Activated CD4-positive, alpha-beta T cell treated with anti-CD3 and anti-CD28 coated beads for 4 hours (primary cell): ENCODE measurements around the gene PPP2R3A.
"Not testable (repeated sequence)": the region's sequence is repeated elsewhere in the genome, so short reads cannot be mapped to it uniquely, and the experiment has no call there.

Experiments
- DNase-seq, 2 donors: peaks; one replicate each; pipeline ENCODE4 v3.0.0-alpha.2; 2020

PPP2R3A gene

GRCh38 chr3:136114421-136114820 is 148.9 kb downstream of the PPP2R3A start:
- DNase-seq = no peak

- not testable (repeated sequence) for DNase-seq
These were observed 153.8 kb downstream of the PPP2R3A start for GRCh38 chr3:136119332-136119731.

DNA sequence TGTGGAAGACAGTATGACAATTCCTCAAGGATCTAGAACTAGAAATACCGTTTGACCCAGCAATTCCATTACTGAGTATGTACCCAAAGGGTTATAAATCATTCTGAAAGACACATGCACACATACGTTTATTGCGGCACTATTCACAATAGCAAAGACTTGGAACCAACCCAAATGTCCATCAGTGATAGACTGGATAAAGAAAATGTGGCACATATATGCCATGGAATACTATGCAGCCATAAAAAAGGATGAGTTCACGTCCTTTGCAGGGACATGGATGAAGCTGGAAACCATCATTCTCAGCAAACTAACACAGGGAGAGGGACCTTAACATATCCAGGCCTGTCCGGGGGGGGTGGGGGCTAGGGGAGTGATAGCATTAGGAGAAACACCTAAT is 154.3 kb downstream of the PPP2R3A start:
- DNase-seq = not testable (repeated sequence)

DNA sequence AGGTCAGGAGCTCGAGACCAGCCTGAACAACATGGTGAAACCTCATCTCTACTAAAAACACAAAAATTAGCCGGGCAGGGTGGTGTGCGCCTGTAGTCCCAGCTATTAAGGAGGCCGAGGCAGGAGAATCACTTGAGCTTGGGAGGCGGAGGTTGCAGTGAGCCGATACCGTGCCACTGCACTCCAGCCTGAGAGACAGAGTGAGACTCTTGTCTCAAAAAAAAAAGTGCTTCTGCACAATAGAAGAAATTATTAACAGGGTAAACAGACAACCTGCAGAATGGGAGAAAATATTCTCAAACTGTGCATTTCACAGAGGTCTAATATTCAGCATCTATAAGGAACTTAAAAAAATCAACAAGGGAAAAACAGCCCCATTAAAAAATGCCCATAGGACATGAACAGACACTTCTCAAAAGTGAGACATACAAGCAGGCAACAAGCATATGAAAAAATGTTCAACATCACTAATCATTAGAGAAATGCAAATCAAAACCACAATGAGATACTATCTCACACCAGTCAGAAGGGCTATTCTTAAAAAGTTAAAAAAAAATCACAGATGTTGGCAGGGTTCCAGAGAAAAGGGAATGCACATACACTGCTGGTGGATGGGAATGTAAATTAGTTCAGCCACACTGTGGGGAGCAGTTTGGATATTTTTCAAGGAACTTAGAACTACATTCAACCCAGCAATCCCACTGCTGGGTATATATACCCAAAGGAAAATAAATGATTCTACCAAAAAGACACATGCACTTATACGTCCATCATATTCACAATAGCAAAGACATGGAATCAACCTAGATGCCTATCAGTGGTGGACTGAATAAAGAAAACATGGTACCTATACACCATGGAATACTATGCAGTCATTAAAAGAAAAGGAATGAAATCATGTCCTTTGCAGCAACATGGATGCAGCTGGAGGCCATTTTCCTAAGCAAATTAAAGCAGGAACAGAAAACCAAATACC is 155.1 kb downstream of the PPP2R3A start:
- DNase-seq = no peak

DNA sequence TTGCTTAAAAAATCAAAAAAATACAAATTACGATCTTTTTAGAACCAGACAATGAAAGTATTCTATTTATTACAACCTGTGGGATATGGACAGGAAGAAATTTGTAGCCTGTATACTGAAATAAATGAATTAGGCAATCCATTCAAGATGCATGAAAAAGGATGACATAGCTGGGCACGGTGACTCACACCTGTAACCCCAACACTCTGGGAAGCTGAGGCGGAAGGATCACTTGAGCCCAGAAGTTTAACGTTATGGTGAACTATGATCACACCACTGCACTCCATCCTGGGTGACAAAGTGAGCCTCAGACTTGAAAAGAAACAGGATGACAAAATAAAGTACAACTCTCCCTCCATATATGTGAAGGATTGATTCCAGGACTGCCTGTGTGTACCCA is 156.5 kb downstream of the PPP2R3A start:
- no peak for DNase-seq

DNA sequence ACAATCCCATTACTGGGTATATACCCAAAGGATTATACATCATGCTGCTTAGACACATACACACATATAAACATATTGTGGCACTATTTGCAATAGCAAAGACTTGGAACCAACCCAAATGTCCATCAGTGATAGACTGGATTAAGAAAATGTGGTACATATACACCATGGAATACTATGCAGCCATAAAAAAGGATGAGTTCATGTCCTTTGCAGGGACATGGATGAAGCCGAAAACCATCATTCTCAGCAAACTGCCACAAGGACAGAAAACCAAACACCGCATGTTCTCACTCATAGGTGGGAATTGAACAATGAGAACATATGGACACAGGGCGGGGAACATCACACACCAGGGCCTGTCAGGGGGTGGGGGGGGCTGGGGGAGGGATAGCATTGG is 166.1 kb downstream of the PPP2R3A start:
- not testable (repeated sequence) for DNase-seq

DNA sequence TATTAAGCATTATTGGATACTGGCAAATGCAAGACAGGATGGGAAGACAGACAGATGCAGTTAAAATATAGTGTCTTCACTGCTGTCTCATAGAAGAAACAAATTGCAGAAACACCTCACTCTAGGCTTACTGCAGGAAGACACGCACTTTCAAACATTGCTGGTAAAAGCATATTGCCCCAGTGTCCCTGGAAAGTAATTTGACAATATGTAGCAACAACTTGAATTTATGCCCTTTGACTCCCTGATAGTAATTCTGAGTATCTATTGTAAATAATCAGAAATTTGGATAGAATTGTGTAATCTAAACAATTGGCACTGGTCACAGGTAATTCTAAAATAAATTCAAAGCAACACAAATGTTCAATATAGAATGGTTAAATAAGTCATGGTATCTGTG is 168.6 kb downstream of the PPP2R3A start:
- no peak for DNase-seq

DNA sequence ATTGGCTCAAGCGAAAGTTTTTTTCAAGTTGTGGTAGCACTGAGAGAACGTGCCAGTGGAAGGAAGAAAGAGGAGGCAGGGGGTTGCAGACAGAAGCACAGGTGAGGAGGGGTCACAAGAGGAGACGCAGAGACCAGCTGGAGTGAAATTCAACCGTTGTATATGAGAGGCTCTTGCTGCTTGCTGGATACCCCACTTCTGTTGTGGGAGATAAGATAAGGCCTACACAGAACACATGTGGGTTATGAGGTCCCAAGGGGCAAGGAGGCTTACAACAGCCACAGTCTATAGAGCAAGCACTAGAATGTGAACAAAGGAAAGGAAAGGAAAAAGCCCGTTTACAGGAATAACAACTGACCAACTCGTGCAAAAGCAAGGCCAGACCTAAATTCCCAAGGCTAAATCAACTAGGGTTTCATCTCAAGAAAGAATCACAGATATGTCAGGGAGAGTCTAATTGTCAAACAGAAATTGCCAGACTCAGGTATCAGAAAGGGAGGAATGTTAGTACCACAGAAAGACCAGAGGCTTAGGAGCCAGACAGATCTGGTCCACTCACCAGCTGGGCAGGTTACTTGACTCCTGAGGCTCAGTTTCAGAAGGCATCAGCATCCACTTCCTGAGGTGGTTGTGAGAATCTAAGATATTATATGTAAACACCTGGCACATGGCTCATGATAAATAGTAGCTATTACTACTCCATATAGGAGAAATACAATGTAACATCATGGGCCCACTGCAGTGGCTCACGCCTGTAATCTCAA is 169.7 kb downstream of the PPP2R3A start:
- DNase-seq = no peak

DNA sequence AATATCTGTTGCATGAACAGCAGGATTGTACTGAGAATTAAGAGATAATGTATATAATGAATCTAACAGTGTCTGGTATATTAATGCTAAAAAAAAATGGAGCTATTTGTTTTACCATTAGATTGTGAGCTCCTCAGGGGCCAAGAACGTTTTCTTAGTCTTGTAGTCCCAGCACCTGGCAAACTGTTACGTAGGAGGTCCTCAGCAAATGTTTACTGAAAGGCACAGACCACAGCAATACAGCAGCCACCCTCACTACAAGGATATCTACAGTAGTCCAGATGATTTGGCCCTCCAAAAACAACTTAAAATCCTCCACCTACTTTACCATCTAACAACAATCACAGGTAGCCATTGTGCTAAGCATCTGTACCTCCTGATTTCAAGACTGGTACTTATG is 170.9 kb downstream of the PPP2R3A start:
- DNase-seq = no peak

DNA sequence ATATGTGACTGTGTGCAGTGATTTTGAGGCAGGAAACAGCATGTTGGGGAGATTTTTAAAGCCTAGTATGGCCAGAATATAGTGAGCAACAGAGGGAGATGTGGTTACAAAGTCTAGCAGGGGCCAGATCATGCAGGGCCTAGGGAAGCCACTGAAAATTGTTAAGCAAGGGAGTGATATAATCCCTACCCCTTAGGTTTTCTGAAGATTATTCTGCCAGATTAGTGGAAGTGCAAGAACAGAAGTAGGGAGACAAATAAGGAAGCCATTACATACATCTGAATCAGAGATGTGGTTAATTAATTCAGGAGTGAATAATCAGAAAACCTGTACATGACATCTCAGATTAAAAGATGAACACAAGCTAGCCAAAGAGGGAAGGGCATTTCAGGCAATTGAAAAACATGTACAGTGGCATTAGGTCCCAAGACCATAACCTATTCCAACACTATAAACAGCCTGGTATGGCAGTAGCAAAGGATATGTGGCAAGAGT is 175.8 kb downstream of the PPP2R3A start:
- no peak for DNase-seq

DNA sequence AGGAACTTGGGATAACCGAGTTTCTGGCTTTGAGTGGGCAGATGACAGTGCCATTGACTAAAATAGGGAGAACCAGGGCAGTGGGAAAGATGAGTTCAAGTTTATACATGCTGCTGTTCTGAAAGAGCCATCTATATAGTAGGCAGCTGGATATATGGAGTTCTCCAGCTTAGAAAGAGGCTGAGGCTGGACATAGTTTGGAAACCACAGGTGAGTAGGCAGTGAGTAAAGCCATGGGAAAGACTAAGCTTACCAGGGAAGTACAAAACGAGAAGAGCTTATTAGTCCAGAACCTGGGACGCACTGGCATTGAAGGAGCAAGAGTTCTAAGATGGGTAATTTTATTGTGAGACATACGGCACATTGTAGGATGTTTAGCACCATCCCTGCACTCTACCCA is 176.4 kb downstream of the PPP2R3A start:
- no peak for DNase-seq

DNA sequence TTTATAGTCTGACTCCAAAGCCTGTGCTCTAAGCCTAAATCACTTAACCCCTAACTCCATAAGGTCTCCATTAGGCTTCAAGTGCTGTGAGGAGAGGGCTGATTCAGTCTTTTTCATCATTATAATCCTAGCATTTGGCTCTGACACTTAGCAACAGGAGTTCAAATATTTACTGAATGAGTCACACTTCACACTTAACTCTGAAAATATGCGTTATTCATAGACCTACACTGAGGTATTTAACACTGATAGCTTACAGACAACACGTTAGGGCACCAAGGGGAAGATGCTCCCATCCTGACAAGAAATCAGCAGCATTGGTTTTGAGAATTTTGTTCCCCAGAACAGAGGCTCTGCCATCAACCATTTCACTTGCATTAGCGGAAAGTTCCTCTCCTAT is 177.1 kb downstream of the PPP2R3A start:
- DNase-seq = no peak

GRCh38 chr3:136144397-136144796 is 178.9 kb downstream of the PPP2R3A start:
- DNase-seq = not testable (repeated sequence)

DNA sequence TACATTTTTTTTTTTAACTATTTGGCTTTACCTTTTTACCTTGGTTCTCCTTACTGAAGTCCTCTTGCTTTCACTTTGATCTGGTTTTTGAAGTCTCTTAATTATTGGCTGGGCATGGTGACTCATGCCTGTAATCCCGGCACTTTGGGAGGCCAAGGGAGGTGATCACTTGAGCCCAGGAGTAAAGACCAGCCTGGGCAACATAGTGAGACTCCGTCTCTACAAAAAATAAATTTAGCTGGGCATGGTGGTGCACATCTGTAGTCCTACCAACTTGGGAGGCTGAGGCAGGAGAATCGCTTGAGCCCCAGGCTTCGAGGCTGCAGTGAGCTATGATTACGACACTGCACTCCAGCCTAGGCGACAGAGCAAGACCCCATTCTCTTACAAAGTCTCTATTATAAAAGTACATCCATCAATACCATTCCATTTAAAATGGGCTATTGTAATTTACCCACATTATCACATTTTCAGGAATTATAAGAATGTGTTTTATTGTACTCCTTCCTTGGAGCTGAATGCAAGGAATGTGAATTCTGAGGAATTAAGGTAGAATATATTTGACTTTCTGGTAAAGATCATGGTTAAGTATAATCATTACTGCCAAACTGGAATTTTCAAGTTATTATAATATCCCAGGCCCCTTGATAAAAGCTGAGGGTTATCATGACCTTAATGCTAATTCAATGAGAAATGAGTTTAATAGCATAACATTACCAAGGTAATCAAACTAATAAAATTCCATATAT is 181.6 kb downstream of the PPP2R3A start:
- DNase-seq = no peak

DNA sequence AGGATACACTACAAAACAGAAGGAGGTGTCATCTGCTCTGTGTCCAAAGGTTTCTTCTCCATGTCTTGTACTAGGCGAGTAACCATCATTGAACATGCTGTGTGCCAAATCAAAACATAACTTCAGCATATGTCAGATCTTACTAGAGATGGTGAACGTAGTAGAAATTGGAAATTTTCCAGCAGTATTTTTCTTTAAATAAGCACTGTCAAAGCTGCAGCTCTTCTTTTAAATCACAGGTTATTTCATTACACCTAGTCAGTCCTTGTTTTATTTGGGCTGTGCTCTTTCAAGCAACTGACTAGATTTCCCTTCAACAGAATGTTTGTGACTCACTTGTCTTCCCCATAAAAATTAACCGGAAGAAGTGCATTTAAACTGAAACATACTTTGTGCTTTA is 184.1 kb downstream of the PPP2R3A start:
- no peak for DNase-seq

DNA sequence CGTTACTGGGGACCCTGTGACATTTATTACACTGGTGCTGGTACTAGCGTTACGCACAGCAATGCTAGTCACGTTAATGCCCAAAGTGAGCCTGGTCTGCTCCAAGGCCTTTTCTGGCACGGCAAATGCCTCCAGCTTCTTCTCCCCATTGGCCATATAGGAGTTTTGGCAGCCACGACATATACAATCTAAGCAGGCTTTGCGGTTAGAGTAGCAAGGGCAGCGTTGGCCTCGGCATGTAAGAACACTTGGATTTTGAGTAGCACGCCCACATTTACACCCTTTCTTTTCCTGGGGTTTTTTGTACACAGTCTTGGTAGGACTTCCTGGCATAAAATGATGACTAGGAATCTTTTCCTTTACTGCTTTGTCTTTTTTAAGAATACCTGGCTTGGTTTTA is 185.7 kb downstream of the PPP2R3A start:
- DNase-seq = no peak

- no peak for DNase-seq
These were observed 186.8 kb downstream of the PPP2R3A start for GRCh38 chr3:136152176-136152843.

DNA sequence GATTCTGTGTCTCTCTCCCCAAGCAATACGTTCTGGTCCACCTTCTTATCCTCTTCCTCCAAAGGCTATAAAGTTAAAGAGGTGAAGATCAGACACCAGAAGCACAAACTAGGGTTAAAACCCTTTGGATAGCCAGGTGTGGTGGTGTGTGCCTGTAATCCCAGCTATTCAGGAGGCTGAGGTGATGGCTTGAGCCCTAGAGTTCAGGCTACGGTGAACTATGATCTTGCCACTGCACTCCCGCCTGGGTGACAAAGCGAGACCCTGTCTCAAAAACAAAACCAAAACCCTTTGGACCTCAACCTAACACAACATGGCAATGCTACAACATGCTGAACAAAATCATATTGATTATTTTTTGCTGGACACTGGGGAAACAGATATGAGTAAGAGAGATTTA is 187.4 kb downstream of the PPP2R3A start:
- DNase-seq = no peak

- no peak for DNase-seq
These were observed 196.0 kb downstream of the PPP2R3A start for GRCh38 chr3:136161516-136161915.

- DNase-seq = no peak
These were observed 196.8 kb downstream of the PPP2R3A start for GRCh38 chr3:136162322-136162721.

- DNase-seq = not testable (repeated sequence)
These were observed 198.1 kb downstream of the PPP2R3A start for GRCh38 chr3:136163607-136164006.

DNA sequence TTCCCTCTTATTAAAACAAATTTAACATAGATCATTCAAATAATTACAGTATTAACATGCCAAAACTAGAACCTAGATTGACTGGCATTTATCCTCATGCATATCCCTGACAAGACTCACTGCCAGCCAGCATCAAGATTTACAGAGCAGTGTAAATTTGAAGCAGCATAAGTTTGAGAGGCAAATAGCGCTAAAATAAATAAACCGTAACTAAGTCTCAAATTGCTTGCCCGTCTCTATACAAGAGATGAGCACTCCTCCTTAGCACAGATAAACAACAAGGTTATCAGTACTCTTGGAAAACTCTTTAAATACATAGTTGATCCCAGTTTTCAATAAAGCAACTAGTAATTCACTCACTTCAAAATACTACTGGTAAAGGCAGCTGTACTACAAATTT is 201.0 kb downstream of the PPP2R3A start:
- DNase-seq = no peak
